HL-60/S4 treated with retinoic acid at 250 ng/mL for 4 days and 3 days (cell line): ENCODE results near the gene COQ6.
"Not testable (repeated sequence)": the region's sequence is repeated elsewhere in the genome, so short reads cannot be mapped to it uniquely, and the experiment has no call there.

Experiments used
- in situ Hi-C: fragments of 300-500 bp; cut with MboI; formaldehyde crosslinking; loops from 2 replicates; pipeline ENCODE4 v1.7.0; 2022; ENCODE audit warnings: low sequenced_read_pairs

The COQ6 gene

GRCh38 chr14:73949752-73950734 is at the start of gene COQ6, which contains the start of gene FAM161B:
Gene COQ6, plus strand, starts transcription at chr14:73950302. Its CDS starts 31 bp downstream, at chr14:73950333.
Gene FAM161B, minus strand, starts transcription at chr14:73950094. Its CDS starts 68 bp downstream, at chr14:73950026.
- in situ Hi-C loops: no loop called here

- in situ Hi-C loops: no loop called here
Observed at GRCh38 chr14:73903028-73903427, 47.1 kb upstream of the COQ6 start.

- in situ Hi-C loops: no loop called here
Observed at GRCh38 chr14:73909681-73910080, 40.4 kb upstream of the COQ6 start.

GRCh38 chr14:73913256-73913655 is 36.8 kb upstream of the COQ6 start:
- in situ Hi-C loops: no loop called here

- in situ Hi-C loops: no loop called here
Observed at GRCh38 chr14:73916324-73916723, 33.8 kb upstream of the COQ6 start.

GRCh38 chr14:73919457-73919856 is 30.6 kb upstream of the COQ6 start:
- in situ Hi-C loops: not testable (repeated sequence)

- in situ Hi-C loops: no loop called here
Observed at GRCh38 chr14:73924337-73924736, 25.8 kb upstream of the COQ6 start.

GRCh38 chr14:73935666-73936065 is 14.4 kb upstream of the COQ6 start:
- in situ Hi-C loops: no loop called here

GRCh38 chr14:73936548-73936947 is 13.6 kb upstream of the COQ6 start:
- in situ Hi-C loops: no loop called here

GRCh38 chr14:73937012-73937411 is 13.1 kb upstream of the COQ6 start:
- in situ Hi-C loops: no loop called here

- in situ Hi-C loops: no loop called here
Observed at GRCh38 chr14:73942180-73942579, 7.9 kb upstream of the COQ6 start.

GRCh38 chr14:73943083-73943482 is 7.0 kb upstream of the COQ6 start:
- in situ Hi-C loops: no loop called here

GRCh38 chr14:73944432-73945158 is 5.5 kb upstream of the COQ6 start:
- in situ Hi-C loops: no loop called here

GRCh38 chr14:73945159-73945670 is 4.9 kb upstream of the COQ6 start:
- in situ Hi-C loops: no loop called here

GRCh38 chr14:73953731-73954130 is 3.6 kb downstream of the COQ6 start:
- in situ Hi-C loops: no loop called here

- in situ Hi-C loops: no loop called here
Observed at GRCh38 chr14:73955674-73956073, 5.6 kb downstream of the COQ6 start.

GRCh38 chr14:73958591-73958990 is 8.5 kb downstream of the COQ6 start:
- in situ Hi-C loops: no loop called here

GRCh38 chr14:73961192-73961591 is 11.1 kb downstream of the COQ6 start:
- in situ Hi-C loops: no loop called here

GRCh38 chr14:73965216-73965615 is 15.1 kb downstream of the COQ6 start:
- in situ Hi-C loops: no loop called here

GRCh38 chr14:73968885-73969284 is 18.8 kb downstream of the COQ6 start:
- in situ Hi-C loops: no loop called here

- in situ Hi-C loops: no loop called here
Observed at GRCh38 chr14:73973497-73973896, 23.4 kb downstream of the COQ6 start.

- in situ Hi-C loops: no loop called here
Observed at GRCh38 chr14:73976125-73976524, 26.0 kb downstream of the COQ6 start.
